Aorta (tissue), 5 donors: ENCODE data around the gene MCEE. TPM values are rescaled to one million over a fixed set of nuclear protein-coding genes. Genes with fewer than 3 reads are reported as not detected.
"Not testable (repeated sequence)": the region's sequence is repeated elsewhere in the genome, so short reads cannot be mapped to it uniquely, and the experiment has no call there.

Experiments
- ATAC-seq: fragments of 200-7000 bp; cut with Tn5 transposase; one replicate; pipeline ENCODE4 v1.9.1; 2022; ENCODE audit warnings: moderate library complexity; ENCODE audit not compliant: low FRiP score
- DNase-seq, 2 donors: peaks; one replicate each; pipeline ENCODE4 v3.0.0-alpha.2; 2020
- H3K27ac ChIP-seq, 2 donors: one replicate each; pipeline ENCODE4 v1.5.1; 2013; ENCODE audit warnings: low read length in 2 of 2, mild to moderate bottlenecking in 2 of 2, moderate library complexity in 2 of 2, control low read depth in 1 of 2, inconsistent platforms in 1 of 2, low read depth in 1 of 2
- H3K27me3 ChIP-seq, 2 donors: one replicate each; pipeline ENCODE4 v1.6.1; 2013; ENCODE audit warnings: control low read depth in 1 of 2, low read length in 1 of 2, mild to moderate bottlenecking in 1 of 2, moderate library complexity in 1 of 2; ENCODE audit not compliant: insufficient read depth in 2 of 2, control insufficient read depth in 1 of 2
- H3K36me3 ChIP-seq, 2 donors: one replicate each; pipeline ENCODE4 v1.6.1; 2013; ENCODE audit warnings: control low read depth in 1 of 2, low read length in 1 of 2, mild to moderate bottlenecking in 1 of 2; ENCODE audit not compliant: insufficient read depth in 2 of 2, control insufficient read depth in 1 of 2
- H3K4me1 ChIP-seq, 2 donors: one replicate each; pipeline ENCODE4 v1.6.1; 2013; ENCODE audit warnings: low read length in 2 of 2, control low read depth in 1 of 2, mild to moderate bottlenecking in 1 of 2, moderate library complexity in 1 of 2; ENCODE audit not compliant: insufficient read depth in 2 of 2, control insufficient read depth in 1 of 2
- H3K4me3 ChIP-seq, 2 donors: one replicate each; pipeline ENCODE4 v1.5.1; 2013; ENCODE audit warnings: low read length in 2 of 2, control low read depth in 1 of 2, mild to moderate bottlenecking in 1 of 2
- H3K9me3 ChIP-seq: one replicate; pipeline ENCODE4 v1.6.1; 2013; ENCODE audit warnings: mild to moderate bottlenecking, low read length; ENCODE audit not compliant: control insufficient read depth
- WGBS, 2 donors: extraction: QIAGEN DNeasy Blood & Tissue Kit; methylation state at CpG; one replicate each; pipeline ENCODE4 v1.1.7; 2013; 5-methylcytosine and 5-hydroxymethylcytosine counted together
- intact Hi-C, 2 donors: fragments of 100-400 bp; cut with DNase I; formaldehyde crosslinking; loops; one replicate each; pipeline versions ENCODE4 v1.14.2 to v1.15.0; 2022
- polyA plus RNA-seq, 2 donors: library from polyadenylated mRNA; stranded (reverse); fragments of 200-250 nt; gene quantifications; one replicate each; pipeline ENCODE4 v1.2.3, GENCODE V29; 2013
- total RNA-seq, 2 donors: library from RNA; stranded (reverse); fragmentation: NEBNext Ultra II Directional; extraction: Animal tissue kit (Norgen Biotek cat#: 25700); gene quantifications; one replicate each; pipeline ENCODE4 v1.2.1, GENCODE V29; 2021
- donor health status: healthy with polysubstance abuse.
- donor health status: Bipolar disorder and iron deficiency.
- donor health status: DM: no; HTN: no; CAD: no.
- donor health status: DM: no; HTN: no; CAD: no.
- donor health status: DM: yes; HTN: yes; CAD: no.

MCEE gene
- total and polyA plus RNA-seq, 4 donors: 16.4 to 32.1 (median 27.9) TPM

DNA sequence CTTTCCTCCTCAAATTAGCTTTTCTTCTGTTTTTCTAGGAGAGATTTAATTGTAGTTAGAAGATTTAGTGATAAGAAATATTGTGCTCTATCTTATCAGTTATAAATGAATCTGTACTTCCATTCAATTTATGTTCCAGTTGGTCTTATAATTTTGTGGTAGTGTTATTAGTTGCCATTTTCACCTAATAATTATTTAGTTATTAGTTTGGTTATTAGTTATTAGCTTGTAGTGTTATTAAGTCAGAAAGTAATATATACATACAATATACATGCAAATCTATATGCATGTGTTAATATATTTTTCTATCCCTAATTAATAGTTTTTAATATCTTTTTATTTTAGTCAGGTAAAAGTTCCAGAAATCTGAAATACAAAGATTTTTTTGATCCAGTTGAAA, 3.6 kb upstream of the MCEE start:
- Histone ChIP-seq H3K4me1 (peaks cover 0 to 6% of the 10 kb centered on the region in 2 donors), H3K9me3 (no peaks in the 10 kb centered on the region), H3K36me3 (peaks cover 6% of the 10 kb centered on the region in 2 donors), H3K27me3 (no peaks in the 10 kb centered on the region), H3K27ac (no peak overlapping the region), H3K4me3 (no peak overlapping the region)
- no peak for ATAC-seq
- no peak for DNase-seq
- intact Hi-C loops: no loop called here

DNA sequence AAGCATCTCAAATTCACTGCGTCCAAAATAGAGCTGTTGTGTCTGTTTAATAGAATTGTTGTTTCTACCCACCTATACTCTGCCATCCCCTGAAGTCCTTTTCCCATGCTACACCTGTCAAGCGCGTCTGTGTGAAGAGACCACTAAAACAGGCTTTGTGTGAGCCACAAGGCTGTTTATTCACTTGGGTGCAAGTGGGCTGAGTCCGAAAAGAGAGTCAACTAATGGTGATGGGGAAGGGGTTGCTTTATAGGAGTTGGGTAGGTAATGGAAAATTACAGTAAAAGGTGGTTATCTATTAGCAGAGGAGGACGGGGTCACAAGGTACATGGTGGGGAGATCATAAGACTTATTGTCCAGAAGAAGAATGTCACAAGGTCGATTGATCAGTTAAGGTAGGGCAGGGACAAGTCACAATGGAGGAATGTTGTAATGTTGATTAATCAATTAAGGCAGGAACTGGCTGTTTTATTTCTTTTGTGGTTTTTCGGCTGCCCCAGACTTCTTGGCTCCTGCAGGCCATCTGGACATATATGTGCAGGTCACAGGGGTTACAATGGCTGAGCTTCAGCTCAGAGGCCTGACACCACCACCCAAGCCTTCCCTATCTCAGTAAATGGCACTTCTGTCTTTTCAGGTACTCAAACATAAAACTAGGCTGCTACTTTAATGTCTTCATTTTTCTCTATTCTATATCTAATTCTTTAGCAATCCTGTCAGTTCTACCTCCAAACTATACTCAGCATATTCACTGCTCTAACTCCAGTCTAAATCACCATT, 1.5 kb upstream of the MCEE start:
- H3K27ac ChIP-seq, DNase-seq, H3K36me3 ChIP-seq, H3K4me1 ChIP-seq, ATAC-seq, H3K27me3 ChIP-seq, H3K9me3 ChIP-seq: not testable (repeated sequence)
- peak overlapping the region; percentile 65 to 95 for H3K4me3 ChIP-seq
- 52% methylated on average over 7 of the region's 7 CpGs for WGBS, 2 donors
- intact Hi-C loops: loop anchor here in 1 of 2 donors (2.0 kb wide), 1 partner anchor 95 kb away; the partner anchor contains the start of gene PAIP2B

DNA sequence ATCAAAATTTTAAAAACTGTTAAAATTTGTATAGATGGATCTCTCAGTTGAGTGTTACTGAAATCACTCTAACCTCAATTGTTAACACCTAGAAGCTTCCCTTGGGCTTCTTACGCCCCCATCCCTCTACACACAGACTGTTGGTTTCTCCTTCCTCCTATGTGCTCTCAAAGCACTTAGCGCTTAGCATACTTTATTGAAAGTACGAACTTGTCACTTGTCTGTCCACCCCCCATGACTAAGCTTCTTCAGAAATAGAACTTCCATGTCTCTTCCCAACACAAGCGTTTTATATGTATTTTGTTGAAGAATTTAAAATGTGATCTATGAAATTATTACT, 846 bp upstream of the MCEE start:
- intact Hi-C loops: loop anchor here in 1 of 2 donors (2.0 kb wide), 1 partner anchor 96 kb away; the partner anchor contains the start of gene PAIP2B
- ATAC-seq (no peak), DNase-seq (no peak)
- peaks cover 0 to 6% of the 10 kb centered on the region in 2 donors for H3K4me1 ChIP-seq
- no peaks in the 10 kb centered on the region for H3K9me3 ChIP-seq
- no peaks in the 10 kb centered on the region for H3K27me3 ChIP-seq
- peak overlapping the region; percentile 65 to 95 for H3K4me3 ChIP-seq
- WGBS, 2 donors: 0 to 1% methylated on average over 4 of the region's 4 CpGs
- peaks cover 4 to 6% of the 10 kb centered on the region in 2 donors for H3K36me3 ChIP-seq
- no peak overlapping the region for H3K27ac ChIP-seq

DNA sequence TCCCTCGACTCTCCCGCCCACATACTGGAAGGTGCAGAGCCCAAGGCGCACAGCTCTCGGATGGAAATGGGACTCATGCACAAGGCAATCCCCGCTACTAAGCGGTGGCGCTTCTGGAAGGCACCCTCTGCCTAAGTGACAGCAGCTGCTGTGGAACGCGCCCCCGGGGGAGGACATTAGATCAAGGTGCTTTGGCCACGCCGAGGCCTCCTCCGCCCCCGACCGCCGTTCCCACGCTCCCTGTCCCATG, 202 bp downstream of the MCEE start:
- Histone ChIP-seq H3K27me3 (no peaks in the 10 kb centered on the region), H3K27ac (peak overlapping the region; percentile 2 to 68), H3K36me3 (peaks cover under 1 to 2% of the 10 kb centered on the region in 2 donors), H3K4me1 (peaks cover 0 to 6% of the 10 kb centered on the region in 2 donors), H3K4me3 (peak overlapping the region; percentile 14 to 70), H3K9me3 (no peaks in the 10 kb centered on the region)
- intact Hi-C loops: loop anchor here (1.0 to 10.0 kb wide), 4 partner anchors 61 to 135 kb away; partner anchors contain the start of genes NAGK (in 2 of the 2), PAIP2B (in 1 of the 2) and TEX261 (in 1 of the 2)
- ATAC-seq (peak; percentile 77), DNase-seq (no peak)
- 0% methylated on average over 17 of the region's 17 CpGs for whole genome bisulfite sequencing, 2 donors

DNA sequence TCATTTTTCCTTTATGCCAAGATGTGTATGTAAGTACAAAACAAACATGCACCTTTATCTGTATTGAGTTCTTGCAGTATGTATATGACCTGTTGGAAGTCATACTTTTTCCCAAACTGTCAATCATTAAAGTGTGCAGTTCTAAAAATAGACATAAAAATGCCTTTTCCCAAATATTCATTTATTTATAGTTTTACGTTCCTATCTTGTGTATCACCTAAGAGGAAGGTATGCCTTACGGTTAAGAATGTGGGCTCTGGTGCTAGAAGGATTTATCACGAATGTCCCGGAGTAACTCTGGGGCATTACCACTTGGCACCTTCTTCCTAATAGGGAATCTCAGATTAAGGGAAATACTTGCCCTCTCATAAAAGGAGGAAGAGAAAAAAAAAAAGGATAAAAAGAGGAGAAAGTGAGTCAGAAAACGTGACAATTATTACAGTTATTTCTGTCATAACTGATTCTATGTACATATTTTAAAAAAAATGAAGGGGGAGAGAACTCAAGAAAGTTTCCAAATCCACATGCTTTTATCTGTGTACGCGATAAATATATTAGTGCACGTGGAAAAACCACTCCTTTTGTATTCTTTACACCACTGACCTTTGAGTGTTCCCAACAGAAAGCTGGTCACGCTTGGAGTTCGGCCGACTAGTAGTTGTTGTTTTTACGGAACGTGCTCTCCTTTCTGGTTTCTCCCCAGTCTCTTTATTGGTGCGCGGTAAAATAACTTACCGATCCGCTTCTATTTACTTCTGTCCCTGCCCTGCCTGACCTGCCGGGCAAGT, 721 bp downstream of the MCEE start:
- Histone ChIP-seq H3K36me3 (no peaks in the 10 kb centered on the region), H3K27me3 (no peaks in the 10 kb centered on the region), H3K9me3 (no peaks in the 10 kb centered on the region), H3K4me3 (peak overlapping the region; percentile 14 to 70), H3K27ac (peak overlapping the region; percentile 2 to 68), H3K4me1 (peaks cover 0 to 6% of the 10 kb centered on the region in 2 donors)
- WGBS, 2 donors: 0 to 1% methylated on average over 18 of the region's 18 CpGs
- ATAC-seq (no peak), DNase-seq (no peak)
- intact Hi-C loops: loop anchor here (1.0 to 10.0 kb wide), 3 partner anchors 61 to 135 kb away; partner anchors contain the start of genes NAGK (in 2 of the 2) and TEX261 (in 1 of the 2)

DNA sequence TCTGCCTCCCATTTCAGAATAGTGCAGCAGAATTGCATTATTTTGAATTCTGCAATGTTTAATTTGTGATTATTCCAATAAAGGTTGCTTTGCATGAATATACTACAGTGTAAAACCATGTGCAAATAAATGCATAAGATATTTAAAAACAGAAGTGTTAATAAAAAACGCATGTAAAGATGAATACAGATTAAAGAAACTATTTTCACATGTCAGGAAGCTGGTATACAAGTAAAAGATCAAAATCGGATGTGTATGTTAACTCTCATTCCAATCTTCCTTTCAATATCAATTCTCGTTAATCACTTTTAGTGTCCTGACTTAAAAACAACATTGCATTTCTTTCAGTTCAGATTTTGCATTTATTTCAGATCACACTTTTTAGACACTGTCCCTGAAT, 3.1 kb downstream of the MCEE start:
- ATAC-seq (no peak), DNase-seq (no peak)
- 70 to 75% methylated on average over 3 of the region's 3 CpGs for WGBS, 2 donors
- no peaks in the 10 kb centered on the region for H3K27me3 ChIP-seq
- no peaks in the 10 kb centered on the region for H3K36me3 ChIP-seq
- no peak overlapping the region for H3K4me3 ChIP-seq
- H3K9me3 ChIP-seq: no peaks in the 10 kb centered on the region
- intact Hi-C loops: loop anchor here in 1 of 2 donors (10.0 kb wide), 1 partner anchor 132 kb away; the partner anchor contains the start of gene TEX261
- peaks cover 0 to 3% of the 10 kb centered on the region in 2 donors for H3K4me1 ChIP-seq
- H3K27ac ChIP-seq: no peak overlapping the region

DNA sequence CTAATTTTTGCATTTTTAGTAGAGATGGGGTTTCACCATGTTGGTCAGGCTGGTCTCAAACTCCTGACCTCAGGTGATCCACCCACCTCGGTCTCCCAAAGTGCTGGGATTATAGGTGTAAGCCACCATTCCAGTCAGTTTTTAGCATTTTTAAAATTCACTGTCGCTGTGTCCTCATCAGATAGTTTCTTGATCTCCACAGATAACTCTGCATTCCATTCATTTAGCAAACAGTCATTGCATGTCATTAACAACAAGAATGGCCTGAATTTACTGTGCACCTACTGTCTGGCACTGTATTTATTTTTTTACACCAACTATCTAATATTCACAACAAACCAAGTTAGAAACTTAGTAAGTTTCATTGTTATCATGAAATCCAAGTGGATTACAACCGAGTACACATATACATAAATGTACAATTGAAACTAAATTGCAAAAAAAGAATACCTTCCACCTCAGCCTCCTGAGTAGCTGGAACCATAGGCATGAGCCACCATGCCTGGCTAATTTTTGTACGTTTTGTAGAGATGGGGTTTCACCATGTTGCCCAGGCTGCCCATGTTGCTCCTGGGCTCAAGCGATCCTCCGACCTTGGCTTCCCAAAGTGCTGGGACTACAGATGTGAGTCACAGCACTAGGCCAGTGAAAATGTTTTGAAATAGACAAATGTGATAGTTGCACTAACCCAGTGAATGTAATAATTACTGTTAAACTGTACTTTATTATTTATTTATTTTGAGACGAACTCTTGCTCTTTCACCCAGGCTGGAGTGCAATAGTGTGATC, 4.3 kb downstream of the MCEE start:
- 93% methylated on average over 7 of the region's 7 CpGs for WGBS, 2 donors
- Histone ChIP-seq H3K4me3 (no peak overlapping the region), H3K27me3 (no peaks in the 10 kb centered on the region), H3K4me1 (peaks cover 0 to 2% of the 10 kb centered on the region in 2 donors), H3K9me3 (no peaks in the 10 kb centered on the region), H3K36me3 (peaks cover 0 to 4% of the 10 kb centered on the region in 2 donors), H3K27ac (no peak overlapping the region)
- DNase-seq (no peak), ATAC-seq (no peak)
- intact Hi-C loops: loop anchor here in 1 of 2 donors (10.0 kb wide), 1 partner anchor 131 kb away; the partner anchor contains the start of gene TEX261
